Forelimb muscle (tissue), 1 donor: ENCODE data around the gene PERCC1. TPM values are rescaled to one million over a fixed set of nuclear protein-coding genes. Genes with fewer than 3 reads are reported as not detected.
A peak's percentile ranks its signal among the peaks of the same experiment; 100 is the strongest.

Source experiments
- DNase-seq: peaks from one replicate; pipeline ENCODE4 v3.0.0-alpha.2; 2013; ENCODE audit warnings: low read depth
- polyA plus RNA-seq: library from polyadenylated mRNA; unstranded; fragments of 120-200 nt; gene quantifications from one replicate; pipeline ENCODE4 v1.2.1, GENCODE V29; 2013; ENCODE audit not compliant: insufficient read length

Gene PERCC1
- polyA plus RNA-seq, 1 donor: 0.20 TPM

DNA sequence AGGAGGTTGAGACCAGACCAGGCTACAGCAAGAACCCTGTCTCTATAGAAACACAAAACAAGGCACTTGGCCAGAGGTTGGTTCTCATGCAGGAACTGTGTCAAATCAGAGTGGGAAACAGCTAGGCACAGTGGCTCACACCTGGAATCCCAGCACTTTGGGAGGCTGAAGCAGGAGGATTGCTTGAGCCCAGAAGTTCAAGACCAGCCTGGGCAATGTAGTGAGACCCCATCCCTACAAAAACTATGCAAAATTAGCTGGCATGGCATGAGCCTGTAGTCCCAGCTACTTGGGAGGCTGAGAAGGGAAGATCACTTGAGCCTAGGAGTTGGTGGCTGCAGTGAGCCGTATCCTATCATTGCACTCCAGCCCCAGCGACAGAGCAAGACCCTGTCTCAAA is 18.0 kb upstream of the PERCC1 start:
- DNase-seq: no peak

GRCh38 chr16:1413684-1414531 is 17.0 kb upstream of the PERCC1 start:
- DNase-seq: no peak

DNA sequence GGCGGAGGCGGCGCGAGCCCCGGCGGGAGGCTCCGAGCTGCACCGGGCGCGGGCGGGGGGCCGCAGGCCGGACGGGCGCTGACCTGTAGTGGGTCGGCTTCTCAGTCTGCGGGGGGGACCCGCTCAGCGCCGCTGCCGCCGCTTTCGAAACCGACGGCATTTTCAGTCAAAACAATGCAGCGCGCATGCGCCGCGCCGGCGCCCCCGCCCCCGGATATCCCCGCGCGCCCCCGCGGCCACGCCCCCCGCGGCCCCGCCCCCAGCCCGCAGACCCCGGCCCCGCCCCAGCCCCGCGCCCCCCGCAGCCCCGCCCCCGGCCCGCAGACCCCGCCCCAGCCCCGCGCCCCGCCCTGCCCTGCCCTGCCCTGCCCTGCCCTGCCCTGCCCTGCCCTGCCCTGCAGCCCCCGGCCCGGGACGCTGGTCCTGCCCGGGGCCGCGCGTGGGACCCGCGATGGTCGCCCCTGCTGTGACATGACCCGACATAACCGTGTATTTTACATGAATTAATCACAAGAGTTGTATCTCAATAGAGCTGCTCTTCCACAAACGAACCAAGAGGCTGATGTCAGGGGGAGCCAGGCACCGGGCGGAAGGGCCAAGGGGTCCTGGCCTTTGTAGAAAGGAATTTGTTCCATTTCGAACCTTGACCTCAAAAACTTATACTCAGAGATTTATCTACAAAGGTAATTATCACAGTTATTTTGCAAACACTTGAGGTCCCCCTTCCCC is 16.2 kb upstream of the PERCC1 start, which contains the start of gene UNKL:
Gene UNKL, minus strand, starts transcription at position 173 of the 729 bp plus-strand sequence. Its CDS starts 13 bp downstream, at position 160.
- DNase-seq: peak; percentile 28

DNA sequence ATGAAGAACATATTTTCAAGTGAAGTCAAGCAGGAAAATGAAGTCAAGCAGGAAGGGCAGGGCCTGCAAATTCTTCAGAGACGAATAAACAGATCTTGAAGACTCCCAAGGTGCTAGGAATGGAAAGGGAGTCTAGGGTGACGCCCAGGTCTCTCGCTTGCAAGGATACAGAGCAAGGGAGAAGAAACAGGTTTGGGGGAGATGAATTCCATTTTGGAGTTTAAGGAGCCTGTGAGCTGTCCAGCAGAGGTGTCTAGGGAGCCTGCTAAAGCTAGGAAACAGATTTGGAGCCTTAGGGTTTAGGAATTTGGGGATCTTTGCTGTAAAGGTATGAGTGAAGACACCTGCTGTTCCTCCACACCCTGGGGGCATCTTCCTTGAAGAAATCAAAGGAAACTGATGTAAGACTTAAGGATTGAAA is 14.3 kb upstream of the PERCC1 start:
- DNase-seq: no peak

DNA sequence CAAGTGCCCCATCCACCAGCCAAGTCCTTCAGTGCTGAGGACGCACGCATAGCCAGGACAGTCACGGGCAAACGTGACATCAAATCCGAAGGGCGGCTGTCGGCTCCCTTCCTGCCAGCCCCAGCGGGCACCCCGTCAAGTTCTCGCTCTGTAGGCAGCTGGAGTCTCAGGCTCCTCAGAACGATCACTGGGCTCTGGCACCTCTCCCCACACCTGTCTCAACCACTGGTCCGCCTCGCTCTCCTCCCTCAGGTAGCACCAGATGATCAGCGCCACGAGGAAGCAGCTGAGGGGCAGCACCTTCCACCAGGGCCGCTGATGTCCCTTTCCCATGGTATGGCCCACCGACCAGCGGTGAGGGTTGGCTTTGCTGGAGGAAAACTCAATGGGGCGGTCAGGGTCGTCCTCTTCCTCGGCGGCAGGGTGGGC is 10.8 kb upstream of the PERCC1 start:
- no peak for DNase-seq

- no peak for DNase-seq
Measured at GRCh38 chr16:1422076-1422475, 8.8 kb upstream of the PERCC1 start.

DNA sequence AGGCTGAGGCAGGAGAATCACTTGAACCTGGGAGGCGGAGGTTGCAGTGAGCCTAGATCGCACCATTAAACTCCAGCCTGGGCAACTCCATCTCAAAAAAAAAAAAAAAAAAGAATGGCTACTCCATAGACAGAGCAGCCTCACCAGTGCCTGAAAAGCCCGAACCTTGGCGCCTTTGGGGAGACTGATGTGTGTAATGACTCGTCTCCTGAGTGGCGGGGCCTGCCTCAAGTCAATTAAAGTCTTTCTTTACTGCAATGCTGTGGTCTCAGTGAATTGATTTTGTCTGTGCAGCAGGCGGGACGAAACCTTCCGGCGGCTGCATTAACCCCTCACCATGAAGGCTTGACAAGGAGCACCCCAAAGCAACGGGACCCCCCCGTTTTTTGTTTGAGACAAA is 6.8 kb upstream of the PERCC1 start:
- no peak for DNase-seq

DNA sequence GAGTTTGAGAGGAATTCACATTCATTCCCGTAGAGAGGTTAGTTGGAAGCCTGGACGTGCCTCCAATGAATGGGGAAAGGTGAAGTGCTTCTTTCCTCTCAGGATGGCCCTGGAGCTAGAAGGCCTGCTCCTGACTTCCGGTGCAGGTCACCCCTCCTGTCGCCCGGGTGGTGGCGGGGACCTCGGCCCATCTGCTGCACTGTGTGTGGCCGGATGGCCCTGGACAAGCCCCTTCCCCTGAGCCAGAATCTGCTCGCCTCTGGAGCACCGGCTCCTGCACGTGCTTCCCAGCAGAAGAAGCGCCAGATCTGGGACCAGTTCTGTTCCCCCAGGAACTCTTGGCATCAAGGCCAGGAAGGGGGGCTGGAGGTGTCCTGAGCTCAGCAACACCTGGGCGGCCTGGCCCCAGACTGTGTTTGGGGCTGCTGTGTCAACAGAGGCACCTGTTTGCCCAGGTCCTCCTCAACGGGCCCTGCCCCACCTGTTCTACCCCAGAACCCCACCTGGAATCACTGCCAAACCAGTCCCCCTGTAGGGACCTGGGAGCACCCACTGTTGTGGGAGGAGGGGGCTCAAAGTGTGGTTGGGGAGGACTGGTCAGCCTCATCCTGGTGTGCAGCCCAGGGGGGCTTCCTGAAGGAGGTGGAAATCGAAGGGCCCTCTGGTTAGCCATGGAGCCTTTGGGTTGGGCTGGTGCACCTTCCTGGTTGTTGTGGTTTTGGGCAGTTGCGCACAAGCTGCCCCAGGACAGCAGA is 5.1 kb upstream of the PERCC1 start:
- DNase-seq: no peak

GRCh38 chr16:1426734-1427471 is 4.0 kb upstream of the PERCC1 start:
- no peak for DNase-seq

- DNase-seq: no peak
Measured at GRCh38 chr16:1427473-1428461, 3.1 kb upstream of the PERCC1 start.

GRCh38 chr16:1428511-1428910 is 2.4 kb upstream of the PERCC1 start:
- no peak for DNase-seq

GRCh38 chr16:1429012-1429411 is 1.9 kb upstream of the PERCC1 start:
- no peak for DNase-seq

DNA sequence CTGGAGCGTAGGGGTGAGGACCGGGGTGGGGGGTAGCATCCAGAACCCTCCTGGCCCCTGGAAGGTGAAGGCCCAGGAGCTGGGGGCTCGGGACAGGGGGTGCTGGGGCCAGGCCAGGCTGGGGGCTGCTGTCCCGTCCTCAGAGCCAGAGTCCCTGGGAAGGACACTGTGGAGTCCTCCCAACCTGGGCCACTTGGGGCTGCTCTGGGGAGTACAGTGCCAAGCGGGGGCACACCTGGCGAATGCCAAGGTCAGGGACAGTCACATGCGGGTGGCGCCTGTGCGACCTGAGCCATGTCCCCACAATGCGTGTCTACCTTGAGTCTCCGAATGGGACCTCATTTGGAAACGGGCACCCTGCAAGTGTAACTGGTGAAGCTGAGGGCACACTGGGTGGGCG is 1.2 kb upstream of the PERCC1 start:
- DNase-seq: no peak

DNA sequence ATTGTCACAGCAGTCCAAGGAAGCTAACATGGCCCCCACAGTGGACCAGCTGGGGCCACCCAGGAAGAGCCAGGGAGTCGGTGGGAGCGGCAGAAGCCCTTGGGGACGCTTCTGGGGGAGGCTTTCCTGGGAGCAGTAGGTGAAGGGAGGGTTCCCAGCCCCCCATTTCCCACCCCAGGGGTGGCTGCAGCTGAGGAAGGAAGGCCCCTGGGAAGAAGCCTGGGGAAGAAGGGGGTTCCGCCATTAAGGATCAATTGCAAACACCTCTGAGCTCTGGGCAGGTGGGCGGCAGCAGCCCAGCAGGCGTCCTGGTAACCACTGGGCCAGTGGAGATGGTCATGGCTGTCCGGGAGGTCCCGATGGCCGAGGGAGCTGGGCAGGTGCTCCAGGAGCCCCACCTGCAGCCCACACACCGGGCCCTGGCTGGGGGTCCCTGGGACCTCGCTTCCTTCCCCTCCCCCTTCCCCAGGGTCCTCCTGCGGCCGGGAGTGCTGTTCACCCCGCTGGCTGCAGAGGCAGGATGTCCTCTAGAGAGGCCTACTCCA is 592 bp upstream of the PERCC1 start:
- DNase-seq: no peak

- DNase-seq: no peak
Measured at GRCh38 chr16:1431497-1432270, 806 bp downstream of the PERCC1 start.

DNA sequence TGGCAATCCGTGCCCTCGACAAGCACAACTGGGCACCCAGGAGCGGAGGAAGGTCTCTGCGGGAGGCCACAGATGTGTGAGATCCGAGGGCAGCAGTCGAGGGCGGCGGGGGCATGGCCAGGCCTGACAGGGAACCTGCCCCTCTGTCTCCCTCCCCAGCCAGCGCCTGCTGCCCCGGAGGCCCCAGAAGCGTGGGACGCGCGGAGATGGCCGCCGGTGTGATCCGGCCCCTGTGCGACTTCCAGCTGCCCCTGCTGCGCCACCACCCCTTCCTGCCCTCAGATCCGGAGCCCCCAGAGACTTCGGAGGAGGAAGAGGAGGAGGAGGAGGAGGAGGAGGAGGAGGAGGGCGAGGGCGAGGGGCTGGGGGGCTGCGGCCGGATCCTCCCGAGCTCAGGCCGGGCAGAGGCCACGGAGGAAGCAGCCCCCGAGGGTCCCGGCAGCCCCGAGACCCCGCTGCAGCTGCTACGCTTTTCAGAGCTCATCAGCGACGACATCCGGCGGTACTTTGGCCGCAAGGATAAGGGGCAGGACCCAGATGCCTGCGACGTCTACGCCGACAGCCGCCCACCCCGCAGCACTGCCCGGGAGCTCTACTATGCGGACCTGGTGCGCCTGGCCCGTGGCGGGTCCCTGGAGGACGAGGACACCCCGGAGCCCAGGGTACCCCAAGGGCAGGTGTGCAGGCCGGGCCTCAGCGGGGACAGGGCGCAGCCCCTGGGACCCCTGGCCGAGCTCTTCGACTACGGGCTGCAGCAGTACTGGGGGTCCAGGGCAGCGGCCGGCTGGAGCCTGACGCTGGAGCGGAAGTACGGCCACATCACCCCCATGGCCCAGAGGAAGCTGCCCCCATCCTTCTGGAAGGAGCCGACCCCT is 1.7 kb downstream of the PERCC1 start:
- DNase-seq: no peak

GRCh38 chr16:1433263-1433560 is 2.3 kb downstream of the PERCC1 start:
- DNase-seq: no peak

DNA sequence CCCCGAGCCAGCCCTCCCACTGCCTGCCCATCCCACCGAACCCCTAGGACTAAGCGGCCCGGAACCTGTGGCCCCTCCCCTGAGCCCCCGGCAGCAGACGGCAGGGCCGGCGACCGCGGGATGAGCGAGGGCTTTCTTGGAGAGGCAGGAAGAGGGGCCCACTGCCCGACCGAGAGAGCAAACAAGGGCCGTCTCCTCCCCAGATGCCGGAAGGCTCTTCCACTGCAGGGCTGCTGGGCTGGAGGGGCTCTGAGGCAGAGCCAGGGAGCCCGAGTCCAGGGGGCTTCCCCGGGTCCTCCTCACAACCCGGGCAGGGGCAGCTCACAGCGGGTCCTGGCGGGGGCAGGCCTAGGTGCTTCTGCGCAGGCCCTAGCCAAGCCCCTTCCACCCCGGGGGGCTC is 2.9 kb downstream of the PERCC1 start:
- no peak for DNase-seq
